ENCODE data around the gene OXCT2. TPM values are rescaled to one million over a fixed set of nuclear protein-coding genes. Genes with fewer than 3 reads are reported as not detected.

Gene OXCT2
- total RNA-seq, 1 donor from 2014 or later: 0.43 TPM

GRCh38 chr1:39721664-39722063 is 49.5 kb downstream of the OXCT2 start:
- intact Hi-C loops (cut with DNase I): loop anchor here (10.0 kb wide), 1 partner anchor 117 kb away; no protein-coding TSS in a partner anchor

GRCh38 chr1:39720094-39720999 is 50.8 kb downstream of the OXCT2 start:
- no peak overlapping the region for H3K27ac ChIP-seq
- no peaks in the 10 kb centered on the region for H3K4me1 ChIP-seq
- DNase-seq (no peak), ATAC-seq (peak; percentile 83)
- intact Hi-C loops (cut with DNase I): loop anchor here (10.0 kb wide), 1 partner anchor 116 kb away; no protein-coding TSS in a partner anchor
- no peaks in the 10 kb centered on the region for H3K36me3 ChIP-seq
- H3K9me3 ChIP-seq: no peaks in the 10 kb centered on the region
- TF ChIP-seq CTCF (IDR thresholded peaks at IDR 0.05): peak; percentile 76
- H3K4me3 ChIP-seq: no peak overlapping the region
- peaks cover 18% of the 10 kb centered on the region for H3K27me3 ChIP-seq

More at GRCh38 chr1:39721664-39722063, 49.5 kb downstream of the OXCT2 start:
- no peak overlapping the region for H3K27ac ChIP-seq
- no peak for TF ChIP-seq CTCF (IDR thresholded peaks at IDR 0.05)
- no peaks in the 10 kb centered on the region for H3K36me3 ChIP-seq
- no peaks in the 10 kb centered on the region for H3K4me1 ChIP-seq
- no peak overlapping the region for H3K4me3 ChIP-seq
- ATAC-seq (no peak), DNase-seq (no peak)
- peaks cover 21% of the 10 kb centered on the region for H3K27me3 ChIP-seq
- H3K9me3 ChIP-seq: no peaks in the 10 kb centered on the region

Other genes starting within 250 kb of the OXCT2 start
- gene PABPC4, start 194.6 kb downstream of the OXCT2 start, total RNA-seq: 199 TPM
- 17.7 TPM for gene HEYL, start 131.7 kb downstream of the OXCT2 start, total RNA-seq
- 0.49 TPM for gene NT5C1A, start 99.2 kb downstream of the OXCT2 start, total RNA-seq
- 0.09 TPM for gene HPCAL4, start 79.9 kb downstream of the OXCT2 start, total RNA-seq
- 36.5 TPM for gene PPIE, start 32.5 kb downstream of the OXCT2 start, total RNA-seq
- 2.7 TPM for gene BMP8B, start 17.5 kb upstream of the OXCT2 start, total RNA-seq
- gene TRIT1, start 112.2 kb upstream of the OXCT2 start, total RNA-seq: 13.1 TPM
- 3.6 TPM for gene MYCL, start 130.6 kb upstream of the OXCT2 start, total RNA-seq
- gene MFSD2A, start 183.8 kb upstream of the OXCT2 start, total RNA-seq: 225 TPM

All from upper lobe of right lung (tissue), 1 donor.